NCI-H1436 (cell line): ENCODE measurements around the gene BRD1.
A peak's percentile ranks its signal among the peaks of the same experiment; 100 is the strongest.
"Not testable (repeated sequence)": the region's sequence is repeated elsewhere in the genome, so short reads cannot be mapped to it uniquely, and the experiment has no call there.

Experiments used
- DNase-seq: peaks from one replicate; lab custom pipeline; 2025; lab: John Stamatoyannopoulos, UW

BRD1 gene

DNA sequence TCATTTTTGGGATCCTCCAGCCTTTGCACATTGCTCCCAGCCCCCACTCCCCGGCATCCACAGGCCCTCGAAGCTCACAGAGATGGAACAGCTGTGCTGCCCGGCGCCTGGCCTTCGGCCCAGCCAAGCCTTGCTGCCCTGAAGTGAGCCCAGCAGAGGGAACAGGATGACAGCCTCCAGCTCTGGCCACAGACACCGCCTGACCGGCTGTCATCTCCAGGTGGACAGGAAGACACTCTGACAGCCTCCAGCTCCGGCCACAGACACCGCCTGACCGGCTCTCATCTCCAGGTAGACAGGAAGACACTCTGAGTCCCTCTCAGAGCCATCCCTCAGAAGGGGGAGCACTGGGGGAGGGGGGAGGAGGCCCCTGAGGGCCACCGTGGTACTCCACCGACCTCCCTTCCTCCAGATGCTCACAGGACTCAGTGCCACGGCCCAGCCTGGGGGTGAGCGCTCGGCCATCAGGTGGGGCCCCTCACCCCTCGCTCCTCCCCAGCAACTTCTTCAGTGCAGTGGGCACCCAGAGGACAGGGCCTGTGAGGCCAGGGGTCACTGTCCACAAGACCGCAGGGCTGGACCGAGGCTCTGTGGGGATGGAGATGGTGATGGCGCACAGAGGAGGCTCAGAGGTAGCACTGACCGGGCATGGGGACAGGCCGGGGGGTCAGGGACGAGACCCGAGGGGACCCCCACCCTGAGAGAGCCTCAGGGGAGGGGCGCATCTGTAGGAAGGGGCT is 58.6 kb downstream of the BRD1 start:
- DNase-seq, result no peak

DNA sequence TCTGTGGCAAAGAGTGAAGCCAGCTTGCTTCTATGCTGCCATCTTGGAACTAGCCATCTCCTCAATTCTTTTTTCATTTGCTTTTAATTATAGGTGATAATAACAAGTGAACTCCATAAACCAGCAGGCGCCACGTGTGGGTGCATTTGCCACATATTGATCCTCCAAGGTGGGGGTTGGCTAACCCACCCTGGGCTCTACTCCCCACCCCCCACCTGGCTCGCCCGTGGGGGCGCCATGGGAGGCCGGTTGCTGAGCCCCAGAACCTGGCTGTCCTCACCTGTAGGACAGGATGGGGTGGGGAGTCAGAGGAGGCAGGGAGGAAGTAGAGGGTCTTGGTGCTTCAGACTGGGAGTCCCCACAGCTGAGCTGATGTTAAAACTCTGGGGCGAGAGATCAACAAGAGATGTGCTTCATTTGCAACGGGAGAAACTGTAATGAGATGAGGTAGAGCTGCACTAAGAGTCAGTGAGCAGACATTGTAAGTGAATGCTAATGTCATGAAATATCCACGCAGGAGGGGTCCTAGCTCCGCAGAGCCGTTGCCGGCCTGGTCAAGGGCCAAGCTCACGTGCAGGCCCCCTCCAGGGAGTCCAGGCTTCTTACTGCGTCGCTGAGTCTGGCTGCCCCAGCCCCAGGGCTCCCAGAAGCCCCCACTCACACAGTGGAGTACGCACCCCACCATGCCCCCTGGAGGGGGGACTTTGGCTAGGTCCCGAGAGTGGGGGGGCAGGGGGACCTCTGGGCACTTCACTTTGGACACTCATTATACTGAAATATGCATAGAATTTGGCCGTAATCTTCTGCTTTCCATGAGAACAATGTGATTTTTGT is 59.4 kb downstream of the BRD1 start:
- DNase-seq, result no peak

DNA sequence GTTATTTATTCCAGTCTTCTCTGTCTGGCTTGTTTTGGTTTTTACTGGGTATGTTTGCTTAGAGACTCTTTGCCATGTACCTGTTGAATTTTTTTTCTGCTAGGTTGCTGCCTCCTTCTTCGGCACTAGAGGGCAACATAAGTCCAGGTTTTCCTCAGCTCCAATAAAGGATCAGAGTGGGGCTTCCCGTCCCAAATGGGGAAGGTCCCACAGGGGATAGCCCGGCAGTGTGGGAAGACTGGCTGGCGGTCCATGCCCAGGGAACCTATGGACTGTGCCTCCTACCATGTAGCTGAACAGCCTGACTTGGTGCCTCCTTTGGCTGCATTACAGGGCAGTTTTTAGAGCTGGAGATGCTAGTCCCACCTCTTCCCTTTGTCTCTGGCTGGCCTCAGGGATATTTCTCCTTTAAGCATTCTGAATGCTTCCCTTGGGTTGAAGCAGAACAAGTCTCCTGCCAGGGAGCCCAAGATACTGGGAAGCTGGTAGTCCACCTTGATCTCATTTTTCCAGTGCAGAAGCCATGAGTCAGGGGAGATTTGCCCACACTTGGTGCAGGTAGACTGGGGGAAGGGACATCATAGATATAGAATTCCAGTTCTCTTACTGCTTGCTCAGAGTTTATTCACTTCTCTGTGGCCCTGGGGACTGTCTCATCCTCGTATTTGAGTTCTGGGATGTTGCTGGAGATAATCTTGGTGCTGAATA is 60.2 kb downstream of the BRD1 start:
- no peak for DNase-seq

DNA sequence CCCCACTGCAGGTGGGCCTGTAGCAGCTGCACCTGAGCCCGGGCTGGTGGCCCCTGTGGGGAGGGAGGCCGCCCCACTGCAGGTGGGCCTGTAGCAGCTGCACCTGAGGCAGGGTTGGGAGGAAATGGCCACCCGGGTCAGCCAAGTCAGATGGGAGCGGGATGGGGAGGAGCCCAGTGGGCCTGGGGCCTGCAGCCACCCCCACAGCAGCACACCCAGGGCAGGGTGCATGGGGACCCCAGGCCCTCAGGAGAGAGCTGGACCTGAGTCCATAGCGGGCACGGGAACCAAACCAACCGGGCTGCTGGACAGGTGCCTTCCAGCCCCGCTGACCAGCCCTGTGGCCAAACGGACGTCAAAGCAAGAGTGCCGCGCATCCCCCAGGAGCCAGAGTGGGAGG is 61.7 kb downstream of the BRD1 start:
- no peak for DNase-seq

DNA sequence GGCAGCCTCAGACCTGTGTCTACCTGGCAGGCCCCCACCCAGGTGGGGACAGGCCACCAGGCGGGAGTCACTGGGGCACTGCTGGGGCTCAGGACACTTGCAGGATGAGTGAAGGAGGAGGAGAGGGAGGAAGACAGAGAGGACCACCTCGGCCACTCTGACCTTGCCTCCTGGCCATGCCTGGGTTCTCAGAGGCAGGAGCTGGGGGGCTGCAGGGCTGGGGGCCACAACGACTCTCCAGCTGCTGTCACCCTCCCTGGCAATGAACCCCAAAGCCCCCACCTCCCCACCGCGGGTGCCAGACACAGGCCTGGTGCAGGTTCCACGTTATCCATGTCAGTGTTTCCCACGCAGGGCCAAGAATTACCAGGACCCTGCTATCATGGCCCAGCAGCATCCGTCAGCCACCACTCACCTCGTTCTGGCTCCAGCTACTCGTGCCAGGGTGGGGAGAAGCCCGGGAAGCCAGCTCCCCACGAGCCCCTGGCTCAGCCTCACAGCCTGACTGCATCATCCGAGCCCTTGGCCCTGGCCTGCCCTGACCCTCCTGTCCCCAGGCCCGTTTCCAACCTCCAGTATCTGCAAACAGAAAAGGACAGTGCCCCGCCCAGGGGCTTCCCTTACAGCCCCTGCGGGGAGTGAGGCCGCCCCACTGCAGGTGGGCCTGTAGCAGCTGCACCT is 62.4 kb downstream of the BRD1 start:
- no peak for DNase-seq

DNA sequence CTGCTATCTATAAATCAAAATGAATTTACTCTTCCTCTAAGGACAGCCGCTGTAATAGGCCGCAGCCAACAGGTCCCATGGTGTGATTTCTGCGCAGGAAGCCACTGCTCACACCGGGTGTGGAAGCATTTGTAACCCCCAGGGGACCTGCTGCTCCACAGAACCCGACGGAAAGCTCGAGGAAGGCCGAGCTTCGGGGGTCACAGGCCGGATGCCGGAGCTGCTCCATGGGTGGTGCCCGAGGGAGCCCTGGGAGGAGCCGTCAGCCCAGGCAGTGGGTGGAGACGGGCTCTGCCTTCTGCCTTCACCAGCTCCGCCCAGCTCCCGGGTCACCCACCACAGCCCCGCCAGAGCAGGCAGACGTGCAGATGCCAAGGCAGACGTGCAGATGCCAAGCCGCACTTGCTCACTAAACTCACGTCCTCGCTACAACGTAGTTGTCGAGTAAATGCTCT is 63.5 kb downstream of the BRD1 start:
- no peak for DNase-seq

DNA sequence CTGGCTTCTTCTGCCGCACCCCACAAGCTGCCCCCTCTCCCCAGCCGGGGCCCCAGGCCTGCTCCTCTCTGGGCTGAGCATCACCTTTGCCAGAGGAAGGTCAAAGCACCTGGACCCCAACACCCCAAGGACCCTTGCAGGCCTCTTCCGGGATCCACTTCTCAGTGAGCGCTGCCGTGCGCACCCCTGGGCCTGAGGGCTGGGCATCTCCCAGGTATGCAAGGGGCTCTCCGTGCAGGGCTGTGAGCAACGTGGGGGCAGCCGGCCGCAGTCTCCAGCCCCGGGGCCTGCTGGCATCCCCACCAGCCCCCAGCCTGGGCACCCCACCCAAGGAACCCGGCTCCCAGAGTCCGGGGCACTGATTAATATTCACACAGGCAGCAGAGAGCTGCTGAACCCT is 64.0 kb downstream of the BRD1 start:
- DNase-seq, result no peak

DNA sequence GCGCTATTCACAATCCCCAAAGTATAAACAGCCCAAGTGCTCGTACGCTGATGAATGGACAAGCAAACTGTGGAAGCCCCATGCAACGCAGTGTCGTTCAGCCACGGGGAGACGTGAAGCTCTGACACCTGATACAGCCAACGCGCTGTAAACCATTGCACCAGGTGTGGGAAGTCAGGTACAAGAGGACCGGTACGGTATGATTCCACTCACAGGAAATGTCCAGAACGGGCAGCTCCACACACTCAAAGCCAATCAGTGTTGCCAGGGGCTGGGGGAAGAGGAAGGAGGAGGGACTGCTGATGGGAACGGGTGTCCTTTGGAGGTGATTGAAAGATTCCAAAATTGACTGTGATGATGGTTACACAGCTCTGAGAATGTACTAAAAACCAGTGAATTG is 64.5 kb downstream of the BRD1 start:
- DNase-seq, result no peak

DNA sequence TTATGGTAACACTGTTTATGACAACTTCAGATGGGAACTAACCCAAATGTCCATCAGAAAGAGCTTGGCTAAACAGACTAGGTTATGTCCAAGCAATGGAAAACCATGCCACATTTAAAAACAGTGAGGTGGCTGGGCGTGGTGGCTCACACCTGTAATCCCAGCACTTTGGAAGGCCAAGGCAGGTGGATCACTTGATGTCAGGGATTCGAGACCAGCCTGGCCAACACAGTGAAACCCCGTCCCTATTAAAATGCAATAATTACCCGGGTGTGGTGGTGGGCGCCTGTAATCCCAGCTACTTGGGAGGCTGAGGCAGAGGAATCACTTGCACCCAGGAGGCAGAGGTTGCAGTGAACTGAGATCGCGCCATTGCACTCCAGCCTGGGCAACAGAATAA is 65.1 kb downstream of the BRD1 start:
- DNase-seq, result not testable (repeated sequence)

DNA sequence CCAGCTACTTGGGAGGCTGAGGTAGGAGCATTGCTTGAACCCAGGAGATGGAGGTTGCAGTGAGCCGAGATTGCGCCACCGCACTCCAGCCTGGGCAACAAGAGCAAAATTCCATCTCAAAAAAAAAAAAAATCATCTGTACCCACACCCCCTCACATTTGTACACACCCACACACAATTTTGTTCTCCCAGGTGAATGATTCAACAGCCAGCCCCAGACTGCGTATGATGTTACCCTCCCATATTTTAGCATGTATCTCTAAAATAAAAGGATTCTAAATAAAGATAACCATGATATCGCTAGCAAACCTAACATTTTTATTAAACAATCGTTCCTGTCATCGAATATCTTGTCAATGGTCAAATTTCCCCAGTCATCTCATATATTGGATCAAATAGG is 65.8 kb downstream of the BRD1 start:
- DNase-seq, result no peak

DNA sequence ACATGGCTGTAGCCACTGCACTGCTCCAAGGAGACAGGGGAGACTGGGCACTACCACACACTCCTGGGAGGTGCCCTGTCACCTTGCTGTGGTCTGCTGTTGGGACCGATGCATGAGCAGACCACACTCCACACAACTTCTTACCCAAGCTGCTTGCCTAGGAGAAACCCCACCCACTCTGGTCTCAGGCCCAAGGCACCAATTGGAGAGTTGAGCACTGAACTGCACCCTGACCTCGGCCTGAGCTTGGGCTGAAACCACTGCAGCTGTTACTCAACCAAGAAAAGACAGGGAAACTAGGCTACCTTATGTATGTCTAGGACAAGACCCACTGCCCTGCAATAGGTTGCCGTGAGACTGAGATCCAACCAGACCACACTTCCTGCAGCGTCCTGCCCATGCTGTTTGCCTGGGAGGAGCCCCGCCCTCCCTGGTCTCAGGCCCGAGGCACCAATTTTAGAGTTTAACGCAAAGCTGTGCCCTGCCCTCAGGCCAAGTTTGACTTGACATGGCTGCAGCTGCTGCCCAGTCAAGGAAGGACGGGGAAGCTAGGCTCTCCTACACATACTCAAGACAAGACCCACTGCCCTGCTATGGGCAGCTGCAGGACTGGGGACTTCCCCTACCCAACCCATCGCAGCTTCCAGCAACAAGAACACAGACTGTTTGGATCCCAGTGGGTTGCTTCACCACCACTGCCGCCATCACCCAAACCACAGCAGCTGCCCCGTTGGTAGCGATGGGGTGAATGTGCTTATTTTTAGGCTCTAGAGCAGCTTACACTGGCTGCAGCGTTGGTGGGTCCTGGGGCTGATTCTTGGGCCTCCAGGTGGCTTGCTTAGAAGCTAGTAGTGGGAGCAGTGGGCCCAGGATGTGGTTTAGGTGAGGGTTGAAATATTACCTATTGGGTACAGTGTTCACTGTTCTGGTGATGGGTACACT is 66.8 kb downstream of the BRD1 start:
- DNase-seq, result no peak

DNA sequence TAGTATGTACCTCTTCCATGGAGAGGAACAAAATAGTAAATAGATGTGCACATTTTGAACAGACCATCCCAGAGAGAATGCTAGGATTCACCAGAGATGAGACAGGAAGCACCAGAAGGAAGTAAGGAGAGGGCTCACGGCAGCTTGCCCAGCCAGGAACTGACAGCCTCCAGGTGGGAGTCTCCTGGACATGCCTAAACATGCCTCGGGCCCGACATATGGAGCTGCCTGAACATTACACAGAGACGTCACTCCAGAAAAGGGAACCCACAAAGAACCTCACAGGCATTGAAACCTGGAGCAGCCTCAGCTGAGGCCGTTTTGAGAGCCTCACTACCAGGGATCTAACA is 67.4 kb downstream of the BRD1 start:
- DNase-seq, result no peak

DNA sequence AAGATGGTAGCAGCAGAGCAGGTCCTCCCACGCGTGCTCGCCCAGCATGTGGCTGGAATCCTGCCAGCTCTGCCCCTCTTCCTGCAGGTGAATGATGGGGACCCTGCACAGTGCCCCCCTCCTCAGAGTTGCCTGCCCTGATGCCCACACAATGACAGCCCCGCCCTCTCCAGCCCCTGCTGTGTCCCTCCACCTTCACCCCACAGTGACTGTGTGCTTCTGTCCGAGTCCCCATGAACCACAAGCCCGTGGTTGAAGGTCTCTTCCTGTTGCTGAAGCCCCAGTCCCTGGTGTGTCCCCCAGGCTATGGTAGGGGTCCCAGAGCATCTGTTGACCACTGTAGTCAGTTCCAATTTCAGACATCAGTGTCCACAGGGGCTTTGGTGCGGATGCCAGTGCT is 71.0 kb downstream of the BRD1 start:
- DNase-seq, result no peak

DNA sequence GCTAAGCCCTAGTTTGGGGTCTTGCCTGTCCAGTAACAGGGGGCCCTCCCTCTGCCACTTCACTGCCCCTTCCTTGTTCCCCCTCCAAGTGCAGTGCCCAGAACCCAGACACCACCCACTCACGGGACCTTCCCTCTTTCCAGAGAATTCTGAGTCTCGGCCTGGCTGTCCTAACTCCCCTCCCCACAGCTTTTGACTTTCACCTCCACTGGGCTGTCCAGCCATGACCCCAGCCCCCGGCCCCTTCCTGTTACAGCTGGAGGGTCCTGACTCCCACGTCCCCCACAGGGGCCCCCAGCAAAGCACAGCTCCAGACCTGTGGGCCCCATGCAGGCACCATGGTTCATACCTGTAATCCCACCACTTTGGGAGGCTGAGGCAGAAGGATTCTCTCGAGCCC is 71.5 kb downstream of the BRD1 start:
- DNase-seq, result no peak

DNA sequence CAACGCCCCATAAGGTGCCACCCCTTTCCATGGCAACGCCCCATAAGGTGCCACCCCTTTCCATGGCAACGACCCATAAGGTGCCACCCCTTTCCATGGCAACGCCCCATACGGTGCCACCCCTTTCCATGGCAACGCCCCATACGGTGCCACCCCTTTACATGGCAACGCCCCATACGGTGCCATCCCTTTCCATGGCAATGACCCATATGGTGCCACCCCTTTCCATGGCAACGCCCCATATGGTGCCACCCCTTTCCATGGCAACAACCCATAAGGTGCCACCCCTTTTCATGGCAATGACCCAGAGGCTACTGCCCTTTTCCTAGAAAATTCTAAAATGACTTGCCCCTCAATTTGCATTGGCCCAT is 72.1 kb downstream of the BRD1 start:
- DNase-seq, result no peak

DNA sequence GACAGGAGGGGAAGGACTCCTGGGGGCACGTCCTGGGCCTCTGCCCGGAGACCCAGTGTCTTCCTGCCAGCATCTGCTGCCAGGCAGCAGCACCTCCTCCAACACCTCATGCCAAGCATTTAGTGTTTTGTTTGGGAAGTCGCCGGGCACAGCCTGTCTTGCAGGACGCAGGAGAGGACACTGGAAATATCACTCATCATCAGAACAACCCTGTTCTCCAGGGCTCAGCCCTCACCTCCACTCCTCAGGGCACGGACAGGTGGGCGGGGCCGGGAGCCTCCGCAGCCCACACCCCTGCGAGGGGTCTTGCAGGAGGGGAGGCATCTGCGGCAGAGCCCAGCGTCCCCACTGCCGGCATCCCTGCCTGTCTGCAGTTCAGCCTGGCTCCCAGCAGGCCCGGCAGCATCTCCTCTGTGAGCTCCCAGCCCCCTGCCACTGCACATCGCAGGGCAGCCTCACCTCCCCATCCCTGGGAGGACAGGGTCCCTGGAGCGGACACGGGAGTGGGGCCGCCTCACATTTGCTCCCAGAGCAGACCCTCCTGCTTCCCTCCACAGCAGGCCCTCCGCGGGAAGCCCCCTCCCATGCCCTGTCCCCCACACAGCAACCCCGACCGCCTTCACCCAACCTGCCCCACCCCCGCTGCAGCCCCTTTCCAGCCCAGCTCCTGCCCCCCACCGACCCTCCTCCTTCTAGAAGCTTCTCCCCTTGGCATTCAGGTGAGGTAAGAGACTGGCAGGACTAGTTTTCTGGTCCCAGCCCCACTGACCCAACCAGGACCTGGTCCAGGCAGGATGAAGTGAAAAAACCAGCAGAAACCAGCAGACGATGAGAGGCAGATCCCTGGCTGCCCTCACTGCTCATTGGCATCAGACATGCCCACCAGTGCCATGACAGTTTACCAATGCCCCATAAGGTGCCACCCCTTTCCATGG is 72.7 kb downstream of the BRD1 start:
- no peak for DNase-seq

DNA sequence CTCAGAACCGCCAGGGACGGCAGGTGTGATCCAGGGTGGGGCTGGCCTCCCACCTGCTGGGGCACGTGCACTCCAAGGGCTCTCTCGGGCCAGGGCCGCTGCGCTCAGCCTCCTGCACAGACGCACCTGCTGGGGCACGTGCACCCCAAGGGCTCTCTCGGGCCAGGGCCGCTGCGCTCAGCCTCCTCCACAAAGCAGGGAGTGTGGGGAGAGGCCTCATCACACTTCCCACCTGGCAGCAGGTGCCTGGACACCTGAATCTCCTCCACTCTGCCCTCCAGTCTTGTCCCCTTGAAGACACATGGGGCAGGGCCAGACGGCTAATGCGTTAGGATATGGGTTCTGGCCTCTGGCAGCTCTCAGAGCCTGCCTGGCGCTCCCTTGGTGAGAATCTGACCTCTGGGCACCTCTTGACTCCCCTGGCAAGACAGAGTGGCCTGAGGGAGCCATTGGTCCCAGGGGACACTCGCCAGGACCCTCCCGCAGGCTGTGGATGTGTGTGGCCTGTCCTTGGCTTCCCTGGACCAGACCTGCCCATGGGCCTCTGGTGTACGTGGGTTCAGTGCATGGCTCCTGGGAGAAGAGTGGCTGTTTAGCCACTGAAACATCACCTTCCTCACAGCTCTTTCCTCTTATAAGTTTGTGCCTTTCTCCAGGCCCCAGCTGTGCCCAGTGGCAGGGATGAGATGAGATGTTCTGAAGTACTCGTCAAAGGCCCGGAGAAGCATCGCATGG is 73.5 kb downstream of the BRD1 start:
- DNase-seq, result peak; percentile 14

DNA sequence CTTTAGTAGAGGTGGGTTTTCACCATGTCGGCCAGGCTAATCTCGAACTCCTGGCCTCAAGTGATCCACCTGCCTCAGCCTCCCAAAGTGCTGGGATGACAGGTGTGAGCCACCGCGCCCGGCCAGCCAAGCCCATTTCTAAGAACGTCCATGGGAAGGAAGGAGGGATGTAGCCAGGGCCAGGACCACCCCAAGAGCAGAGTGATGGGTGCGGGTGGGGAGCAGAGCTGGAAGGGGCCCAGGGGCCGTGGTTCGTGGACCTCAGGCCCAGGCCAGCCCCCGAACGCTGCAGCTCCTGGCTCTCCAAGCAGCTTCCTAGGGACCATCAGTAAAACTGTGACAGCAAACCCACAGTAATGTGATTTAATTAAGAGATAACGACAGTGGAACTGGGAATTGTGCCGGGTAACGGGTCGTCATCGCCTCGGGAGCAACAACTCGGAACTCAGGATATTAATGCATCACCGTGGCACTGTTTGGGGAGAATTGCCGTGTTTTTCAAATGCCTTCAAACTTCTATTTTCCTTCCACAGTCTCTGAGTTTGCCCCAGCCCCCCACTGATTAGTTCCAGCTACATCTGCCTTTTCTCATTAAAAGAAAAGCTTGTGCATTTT is 74.3 kb downstream of the BRD1 start:
- DNase-seq, result no peak

DNA sequence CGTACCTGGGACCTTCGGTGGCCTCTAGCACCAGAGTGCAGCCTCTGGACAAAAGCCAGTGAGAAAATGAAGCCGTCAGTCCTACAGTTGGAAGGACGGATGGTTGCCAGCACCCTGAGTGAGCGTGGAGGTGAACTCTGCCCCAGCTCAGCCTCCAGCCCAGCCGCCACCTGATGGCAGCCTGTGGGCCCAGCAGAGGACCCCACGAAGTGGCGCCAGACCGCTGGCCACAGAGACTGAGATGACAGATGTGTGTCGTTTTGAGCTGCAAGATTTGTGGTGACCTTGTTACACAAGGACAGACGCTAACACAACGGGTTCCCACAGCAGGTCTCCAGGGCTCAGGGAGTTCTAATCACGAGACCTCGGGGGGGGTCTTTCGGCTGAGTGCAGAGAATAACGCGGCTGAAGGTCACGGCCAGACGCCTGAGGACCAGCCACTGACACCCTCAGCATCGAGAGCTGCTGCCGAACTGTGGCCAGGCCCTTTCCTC is 75.0 kb downstream of the BRD1 start:
- DNase-seq, result no peak
